Measurements from ENCODE around the gene NTRK1.

Gene NTRK1

GRCh38 chr1:156910309-156910782 is 49.7 kb downstream of the NTRK1 start (continued):
- TF ChIP-seq PATZ1 (tag by site-specific recombination; IDR thresholded peaks at IDR 0.05) = peak; percentile 87
- TF ChIP-seq ZNF830 (tag by site-specific recombination; IDR thresholded peaks at IDR 0.05; ENCODE audit: low read depth) = no peak
- TF ChIP-seq ZNF121 (tag by site-specific recombination; IDR thresholded peaks at IDR 0.05) = no peak
- no peak for TF ChIP-seq ZSCAN5A (tag by site-specific recombination; IDR thresholded peaks at IDR 0.05)
- TF ChIP-seq ZNF350 (tag by site-specific recombination; IDR thresholded peaks at IDR 0.05) = no peak
- TF ChIP-seq KLF1 (tag by site-specific recombination; IDR thresholded peaks at IDR 0.05) = 0 out of 2 replicates have a peak, but pooled peaks have one; percentile 20
- no peak for TF ChIP-seq ZNF175 (tag by site-specific recombination; IDR thresholded peaks at IDR 0.05)
- no peak for TF ChIP-seq SP2 (tag by site-specific recombination; IDR thresholded peaks at IDR 0.05)
- no peak for TF ChIP-seq ZBTB44 (tag by site-specific recombination; IDR thresholded peaks at IDR 0.05)
- 0 out of 2 replicates have a peak, but pooled peaks have one; percentile 52 for TF ChIP-seq KLF16 (tag by site-specific recombination; IDR thresholded peaks at IDR 0.05)
- 0 out of 2 replicates have a peak, but pooled peaks have one; percentile 36 for TF ChIP-seq BCL11A (tag by site-specific recombination; IDR thresholded peaks at IDR 0.05; ENCODE audit: low read depth)
- TF ChIP-seq KLF7 (tag by site-specific recombination; IDR thresholded peaks at IDR 0.05; ENCODE audit: borderline replicate concordance) = no peak
- 0 out of 2 replicates have a peak, but pooled peaks have one; percentile 29 for TF ChIP-seq ZNF324 (tag by site-specific recombination; IDR thresholded peaks at IDR 0.05)
- TF ChIP-seq ZNF747 (tag by site-specific recombination; IDR thresholded peaks at IDR 0.05) = no peak
- TF ChIP-seq ZNF558 (tag by site-specific recombination; IDR thresholded peaks at IDR 0.05) = no peak
- TF ChIP-seq ZNF521 (tag by site-specific recombination; IDR thresholded peaks at IDR 0.05) = no peak
- TF ChIP-seq ZBTB49 (tag by site-specific recombination; IDR thresholded peaks at IDR 0.05; ENCODE audit: low read depth) = no peak
- no peak for TF ChIP-seq ZNF639 (tag by site-specific recombination; IDR thresholded peaks at IDR 0.05)
- TF ChIP-seq ZFP69B (tag by site-specific recombination; IDR thresholded peaks at IDR 0.05) = no peak
- TF ChIP-seq ZNF335 (tag by site-specific recombination; conservative IDR thresholded peaks at IDR 0.05) = no peak
- no peak for TF ChIP-seq HOXC10 (CRISPR knock-in tag; IDR thresholded peaks at IDR 0.05)
- no peak for TF ChIP-seq ZNF362 (tag by site-specific recombination; IDR thresholded peaks at IDR 0.05)
- no peak for TF ChIP-seq ZNF785 (tag by site-specific recombination; IDR thresholded peaks at IDR 0.05)
- TF ChIP-seq ZNF473 (tag by site-specific recombination; IDR thresholded peaks at IDR 0.05) = no peak
- TF ChIP-seq ZFP37 (tag by site-specific recombination; IDR thresholded peaks at IDR 0.05) = no peak; the same call in 1 of the 2 replicates
- no peak for TF ChIP-seq SP3 (tag by site-specific recombination; IDR thresholded peaks at IDR 0.05)
- no peak for TF ChIP-seq ZNF596 (tag by site-specific recombination; IDR thresholded peaks at IDR 0.05)
- TF ChIP-seq KLF9 (tag by site-specific recombination; IDR thresholded peaks at IDR 0.05; ENCODE audit: low read depth) = peak; percentile 42; the same call in 1 of the 2 replicates
- no peak for TF ChIP-seq MZF1 (tag by site-specific recombination; IDR thresholded peaks at IDR 0.05; ENCODE audit: borderline replicate concordance)
- no peak for TF ChIP-seq ZBTB21 (tag by site-specific recombination; IDR thresholded peaks at IDR 0.05)
- no peak for TF ChIP-seq ZNF133 (tag by site-specific recombination; IDR thresholded peaks at IDR 0.05)
- no peak for TF ChIP-seq ZNF664 (tag by site-specific recombination; IDR thresholded peaks at IDR 0.05)
- no peak for TF ChIP-seq PRDM1 (tag by site-specific recombination; IDR thresholded peaks at IDR 0.05)

Measured in HEK293 (cell line).